PC-9 (cell line): ENCODE data around the gene RDH13.

Experiments
- CTCF ChIP-seq: fragments of 200-600 bp; sonication (generic); conservative IDR thresholded peaks from 2 replicates; pipeline ENCODE4 v1.6.1; 2017; ENCODE audit warnings: mixed run types, antibody characterized with exemption, mild to moderate bottlenecking, moderate library complexity
- EZH2 ChIP-seq: fragments of 200-600 bp; sonication (generic); IDR thresholded peaks from 2 replicates; pipeline ENCODE4 v1.8.0; 2017; ENCODE audit warnings: antibody characterized with exemption, low read depth

DNA sequence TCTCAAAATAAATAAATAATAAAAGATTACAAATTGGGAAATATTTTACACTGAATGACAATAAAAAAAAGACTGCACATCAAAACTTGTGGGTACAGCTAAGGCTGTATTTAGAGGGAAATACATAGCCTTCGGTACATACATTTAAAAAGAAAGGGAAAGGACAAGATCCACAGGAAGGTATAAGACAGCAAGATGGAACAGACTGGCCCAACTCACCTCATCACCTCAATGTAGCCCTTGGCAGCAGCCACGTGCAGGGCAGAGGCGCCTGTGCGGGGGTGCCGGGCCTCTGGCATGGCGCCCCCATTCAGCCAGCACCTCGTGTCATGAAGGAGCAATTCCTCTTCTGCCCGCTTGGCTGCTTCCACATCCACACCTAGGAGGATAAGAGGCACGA lies 40.2 kb upstream of the RDH13 start:
- no peak for TF ChIP-seq CTCF
- no peak for TF ChIP-seq EZH2
